ENCODE measurements around the gene RUVBL1. TPM values are rescaled to one million over a fixed set of nuclear protein-coding genes. Genes with fewer than 3 reads are reported as not detected.

The RUVBL1 gene
- total and polyA plus RNA-seq, 2 experiments from 2014 or later, result 45.0 to 54.4 TPM

GRCh38 chr3:128079823-128080222 lies 43.8 kb downstream of the RUVBL1 start:
- TF ChIP-seq EZH2 (IDR thresholded peaks at IDR 0.05; ENCODE audit: insufficient read depth, poor library complexity, severe bottlenecking) (no peak), EZH2phosphoT487 (IDR thresholded peaks at IDR 0.05; ENCODE audit: insufficient read depth, low read depth) (no peak)
- Histone ChIP-seq H3K4me3 (no peak overlapping the region), H2AFZ (no peak overlapping the region), H3K27me3 (replicated peaks; ENCODE audit: insufficient read depth) (no peaks in the 10 kb centered on the region), H3K79me2 (ENCODE audit: insufficient read depth) (no peaks in the 10 kb centered on the region), H3K36me3 (ENCODE audit: low read depth) (no peaks in the 10 kb centered on the region), H3K27ac (peak overlapping the region; percentile 79), H3F3A (ENCODE audit: insufficient read depth) (peaks cover 40% of the 10 kb centered on the region), H3K9me3 (ENCODE audit: low read depth) (no peaks in the 10 kb centered on the region), H3K4me2 (ENCODE audit: unreplicated experiment) (peak overlapping the region; percentile 24), H3K9me2 (ENCODE audit: insufficient read depth) (no peaks in the 10 kb centered on the region), H3K4me1 (ENCODE audit: insufficient read depth) (peaks cover 46% of the 10 kb centered on the region), H3K9ac (no peak overlapping the region), H4K20me1 (ENCODE audit: insufficient read depth) (no peaks in the 10 kb centered on the region; the same call in 1 of the 2 replicates)
- 85 to 88% methylated on average over 9 of the region's 9 CpGs for WGBS, 2 experiments (ENCODE audit: low coverage in 1 of 2, low lambda C conversion rate in 2 of 2, missing lambda C conversion rate in 2 of 2)
- DNase-seq, result no peak
- in situ Hi-C loops (cut with MboI), result no loop called here

- H4K20me1 ChIP-seq (ENCODE audit: insufficient read depth), result no peaks in the 10 kb centered on the region; the same call in 1 of the 2 replicates
- H2AFZ ChIP-seq, result no peak overlapping the region
- H3K4me2 ChIP-seq (ENCODE audit: unreplicated experiment), result no peak overlapping the region
- peaks cover 46% of the 10 kb centered on the region for H3K4me1 ChIP-seq (ENCODE audit: insufficient read depth)
- in situ Hi-C loops (cut with MboI), result no loop called here
- no peak for DNase-seq
- no peaks in the 10 kb centered on the region; the same call in 1 of the 2 replicates for H3K36me3 ChIP-seq (ENCODE audit: low read depth)
- no peak overlapping the region for H3K27ac ChIP-seq
- H3K4me3 ChIP-seq, result no peak overlapping the region
- H3K9ac ChIP-seq, result no peak overlapping the region
- H3K27me3 ChIP-seq (replicated peaks; ENCODE audit: insufficient read depth), result no peaks in the 10 kb centered on the region
- TF ChIP-seq EZH2 (IDR thresholded peaks at IDR 0.05; ENCODE audit: insufficient read depth, poor library complexity, severe bottlenecking), result no peak
- TF ChIP-seq EZH2phosphoT487 (IDR thresholded peaks at IDR 0.05; ENCODE audit: insufficient read depth, low read depth), result no peak
- H3K9me2 ChIP-seq (ENCODE audit: insufficient read depth), result no peaks in the 10 kb centered on the region
- 95 to 97% methylated on average over 8 of the region's 8 CpGs for WGBS, 2 experiments (ENCODE audit: low coverage in 1 of 2, low lambda C conversion rate in 2 of 2, missing lambda C conversion rate in 2 of 2)
- no peaks in the 10 kb centered on the region for H3K79me2 ChIP-seq (ENCODE audit: insufficient read depth)
- peaks cover 49% of the 10 kb centered on the region for H3F3A ChIP-seq (ENCODE audit: insufficient read depth)
- H3K9me3 ChIP-seq (ENCODE audit: low read depth), result no peaks in the 10 kb centered on the region
These were observed 44.7 kb downstream of the RUVBL1 start for GRCh38 chr3:128078875-128079274.

GRCh38 chr3:128078322-128078721 lies 45.3 kb downstream of the RUVBL1 start:
- no peak for DNase-seq
- peaks cover 55% of the 10 kb centered on the region for H3F3A ChIP-seq (ENCODE audit: insufficient read depth)
- 92% methylated on average over 5 of the region's 5 CpGs for WGBS, 2 experiments (ENCODE audit: low coverage in 1 of 2, low lambda C conversion rate in 2 of 2, missing lambda C conversion rate in 2 of 2)
- no peaks in the 10 kb centered on the region for H3K9me3 ChIP-seq (ENCODE audit: low read depth)
- H3K4me1 ChIP-seq (ENCODE audit: insufficient read depth), result peaks cover 50% of the 10 kb centered on the region
- in situ Hi-C loops (cut with MboI), result no loop called here
- H3K36me3 ChIP-seq (ENCODE audit: low read depth), result no peaks in the 10 kb centered on the region; the same call in 1 of the 2 replicates
- no peaks in the 10 kb centered on the region for H3K79me2 ChIP-seq (ENCODE audit: insufficient read depth)
- no peak overlapping the region for H3K9ac ChIP-seq
- H3K9me2 ChIP-seq (ENCODE audit: insufficient read depth), result no peaks in the 10 kb centered on the region
- H3K27me3 ChIP-seq (replicated peaks; ENCODE audit: insufficient read depth), result no peaks in the 10 kb centered on the region
- no peaks in the 10 kb centered on the region; the same call in 1 of the 2 replicates for H4K20me1 ChIP-seq (ENCODE audit: insufficient read depth)
- H3K4me2 ChIP-seq (ENCODE audit: unreplicated experiment), result no peak overlapping the region
- TF ChIP-seq EZH2phosphoT487 (IDR thresholded peaks at IDR 0.05; ENCODE audit: insufficient read depth, low read depth), result no peak
- no peak for TF ChIP-seq EZH2 (IDR thresholded peaks at IDR 0.05; ENCODE audit: insufficient read depth, poor library complexity, severe bottlenecking)
- H3K27ac ChIP-seq, result no peak overlapping the region
- no peak overlapping the region for H2AFZ ChIP-seq
- H3K4me3 ChIP-seq, result no peak overlapping the region

DNA sequence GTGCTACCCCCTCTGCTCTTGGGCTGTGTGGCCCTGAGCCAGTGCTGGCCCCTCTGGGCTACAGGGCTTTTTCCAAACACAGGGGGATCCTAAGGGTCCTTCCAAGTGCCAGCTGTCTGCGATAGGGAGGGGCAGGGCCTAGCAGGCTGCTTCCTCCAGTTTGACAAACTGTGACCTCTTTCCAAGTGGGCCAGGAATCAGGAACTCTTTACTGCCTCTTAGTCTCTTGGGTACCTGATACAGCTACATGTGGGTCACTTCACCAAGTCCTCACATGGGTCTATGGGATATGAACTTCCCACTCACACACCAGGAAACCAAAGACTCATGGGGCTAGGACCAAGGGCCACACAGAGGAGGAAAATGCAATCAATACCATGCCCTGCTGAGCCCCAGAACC lies 45.9 kb downstream of the RUVBL1 start:
- H3K79me2 ChIP-seq (ENCODE audit: insufficient read depth), result no peaks in the 10 kb centered on the region
- in situ Hi-C loops (cut with MboI), result no loop called here
- DNase-seq, result no peak
- no peaks in the 10 kb centered on the region; the same call in 1 of the 2 replicates for H4K20me1 ChIP-seq (ENCODE audit: insufficient read depth)
- 100% methylated on average over 1 of the region's 1 CpG for WGBS, 2 experiments (ENCODE audit: low coverage in 1 of 2, low lambda C conversion rate in 2 of 2, missing lambda C conversion rate in 2 of 2)
- no peak overlapping the region for H3K27ac ChIP-seq
- no peak overlapping the region for H2AFZ ChIP-seq
- H3K9me2 ChIP-seq (ENCODE audit: insufficient read depth), result no peaks in the 10 kb centered on the region
- no peaks in the 10 kb centered on the region for H3K27me3 ChIP-seq (replicated peaks; ENCODE audit: insufficient read depth)
- TF ChIP-seq EZH2 (IDR thresholded peaks at IDR 0.05; ENCODE audit: insufficient read depth, poor library complexity, severe bottlenecking), result no peak
- no peak for TF ChIP-seq EZH2phosphoT487 (IDR thresholded peaks at IDR 0.05; ENCODE audit: insufficient read depth, low read depth)
- H3K9ac ChIP-seq, result no peak overlapping the region
- no peak overlapping the region for H3K4me3 ChIP-seq
- H3K4me2 ChIP-seq (ENCODE audit: unreplicated experiment), result no peak overlapping the region
- no peaks in the 10 kb centered on the region; the same call in 1 of the 2 replicates for H3K36me3 ChIP-seq (ENCODE audit: low read depth)
- H3F3A ChIP-seq (ENCODE audit: insufficient read depth), result peaks cover 58% of the 10 kb centered on the region
- H3K9me3 ChIP-seq (ENCODE audit: low read depth), result no peaks in the 10 kb centered on the region
- H3K4me1 ChIP-seq (ENCODE audit: insufficient read depth), result peaks cover 51% of the 10 kb centered on the region
